KOPT-K1 (cell line): Measurements from ENCODE around the gene PTPN7.

Experiments
- H3K27ac ChIP-seq: fragments of 200-600 bp; sonication (generic); 2 replicates; pipeline ENCODE4 v1.5.1; 2016; ENCODE audit warnings: antibody characterized with exemption, mild to moderate bottlenecking, low read depth, low read length; ENCODE audit not compliant: poor library complexity, severe bottlenecking
- H3K36me3 ChIP-seq: fragments of 200-600 bp; sonication (generic); 2 replicates; pipeline ENCODE4 v1.5.1; 2017; ENCODE audit warnings: antibody characterized with exemption, mild to moderate bottlenecking, low read length, moderate library complexity; ENCODE audit not compliant: insufficient read depth
- H3K9me3 ChIP-seq: fragments of 200-600 bp; sonication (generic); 2 replicates; pipeline ENCODE4 v1.5.1; 2017; ENCODE audit warnings: antibody characterized with exemption, low read length, mild to moderate bottlenecking; ENCODE audit not compliant: insufficient read depth, poor library complexity, severe bottlenecking

PTPN7 gene

GRCh38 chr1:202160377-202160940 is at the start of gene PTPN7:
PTPN7 (minus strand) TSS chr1:202160602; CDS start chr1:202159402, 1,200 bp downstream.
- Histone ChIP-seq H3K27ac (peak within 1 kb of the TSS; percentile 99), H3K36me3 (peaks cover 41% of the 10 kb centered on the region), H3K9me3 (no peaks in the 10 kb centered on the region)

- no peak overlapping the region for H3K27ac ChIP-seq
- H3K36me3 ChIP-seq, result no peaks in the 10 kb centered on the region
- no peaks in the 10 kb centered on the region for H3K9me3 ChIP-seq
These were observed 48.0 kb upstream of the PTPN7 start for GRCh38 chr1:202208351-202208857.

GRCh38 chr1:202207292-202207691 is 46.9 kb upstream of the PTPN7 start:
- Histone ChIP-seq H3K27ac (no peak overlapping the region), H3K9me3 (no peaks in the 10 kb centered on the region)

GRCh38 chr1:202205523-202206190 is 45.3 kb upstream of the PTPN7 start:
- Histone ChIP-seq H3K27ac (no peak overlapping the region), H3K9me3 (no peaks in the 10 kb centered on the region), H3K36me3 (no peaks in the 10 kb centered on the region)

More at GRCh38 chr1:202207292-202207691, 46.9 kb upstream of the PTPN7 start:
- H3K36me3 ChIP-seq, result no peaks in the 10 kb centered on the region

GRCh38 chr1:202204065-202204464 is 43.7 kb upstream of the PTPN7 start:
- Histone ChIP-seq H3K27ac (no peak overlapping the region), H3K36me3 (no peaks in the 10 kb centered on the region), H3K9me3 (no peaks in the 10 kb centered on the region)

- Histone ChIP-seq H3K36me3 (no peaks in the 10 kb centered on the region), H3K9me3 (no peaks in the 10 kb centered on the region), H3K27ac (no peak overlapping the region)
These were observed 43.0 kb upstream of the PTPN7 start for GRCh38 chr1:202203238-202204039.

DNA sequence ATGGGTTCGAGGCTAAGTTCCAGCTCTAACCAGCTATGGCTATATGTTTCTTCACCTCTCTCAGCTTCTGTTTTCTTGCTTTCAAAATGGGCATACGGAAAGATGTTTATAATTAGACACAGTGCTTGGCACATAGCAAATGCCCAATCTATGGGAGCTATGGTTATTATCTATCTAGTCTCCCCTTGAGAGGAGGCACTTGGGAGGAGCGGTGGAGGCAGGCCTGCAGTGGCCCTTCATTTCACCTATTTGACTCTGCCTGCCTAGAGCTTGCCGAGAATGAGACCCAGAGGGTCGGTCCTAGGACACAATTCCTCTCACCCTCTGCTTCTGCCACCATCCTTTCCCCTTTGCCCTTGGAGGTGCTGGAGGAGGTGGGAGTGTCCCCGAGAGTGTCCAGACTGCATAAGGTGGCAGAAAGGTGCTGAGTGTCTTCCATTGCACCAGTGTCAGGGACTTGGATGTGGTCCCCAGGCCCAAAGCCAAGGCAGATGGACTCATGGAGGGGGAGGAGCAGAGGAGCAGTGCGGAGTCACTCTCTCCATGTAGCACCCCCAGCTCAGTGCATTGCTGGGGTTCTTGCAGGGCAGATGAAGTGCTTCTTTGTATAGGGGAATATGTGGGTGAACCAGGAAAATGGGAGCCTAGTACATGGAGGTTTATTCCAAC is 42.2 kb upstream of the PTPN7 start:
- Histone ChIP-seq H3K9me3 (no peaks in the 10 kb centered on the region), H3K27ac (no peak overlapping the region), H3K36me3 (no peaks in the 10 kb centered on the region)

DNA sequence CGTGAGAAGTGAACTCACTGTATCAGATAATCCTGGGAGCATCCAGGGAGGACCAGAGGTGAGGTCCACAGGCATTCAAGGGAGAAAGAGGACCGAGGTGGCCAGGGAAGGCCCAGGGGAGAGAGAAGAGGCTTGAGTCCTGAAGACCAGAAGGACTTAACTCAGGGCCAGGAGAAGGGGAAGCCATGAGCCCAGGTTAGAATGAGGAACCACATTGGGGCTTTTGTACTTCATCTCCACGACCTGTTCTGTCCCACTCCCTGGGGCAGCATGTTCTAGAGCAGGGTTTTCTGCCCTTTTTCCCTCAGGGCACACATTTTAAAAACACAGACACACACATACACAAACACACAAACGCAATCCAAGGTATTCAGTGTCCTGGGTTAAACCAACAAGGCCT is 41.6 kb upstream of the PTPN7 start:
- no peak overlapping the region for H3K27ac ChIP-seq
- H3K36me3 ChIP-seq, result no peaks in the 10 kb centered on the region
- H3K9me3 ChIP-seq, result no peaks in the 10 kb centered on the region

GRCh38 chr1:202201266-202201665 is 40.9 kb upstream of the PTPN7 start:
- Histone ChIP-seq H3K27ac (no peak overlapping the region), H3K9me3 (no peaks in the 10 kb centered on the region), H3K36me3 (no peaks in the 10 kb centered on the region)

DNA sequence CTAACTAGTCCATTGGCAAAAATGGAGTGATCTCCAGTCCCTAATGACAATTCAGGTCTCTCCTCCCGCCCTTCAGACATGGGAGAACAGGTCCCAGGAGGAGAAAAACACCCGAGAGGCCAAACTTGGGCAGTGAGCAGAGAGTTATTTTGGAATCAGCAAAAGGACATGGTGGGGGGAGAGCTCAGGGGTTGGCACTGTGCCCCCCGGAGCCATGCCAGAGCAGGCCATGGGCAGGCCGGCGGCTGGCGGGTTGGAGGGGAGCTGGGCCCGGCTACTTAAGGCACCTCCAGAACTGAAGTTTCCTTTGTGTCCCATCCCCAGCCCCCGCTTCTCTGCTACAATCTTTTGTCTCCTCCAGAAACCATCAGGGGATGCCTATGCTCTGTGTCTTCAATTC is 40.3 kb upstream of the PTPN7 start:
- no peaks in the 10 kb centered on the region for H3K9me3 ChIP-seq
- no peak overlapping the region for H3K27ac ChIP-seq

DNA sequence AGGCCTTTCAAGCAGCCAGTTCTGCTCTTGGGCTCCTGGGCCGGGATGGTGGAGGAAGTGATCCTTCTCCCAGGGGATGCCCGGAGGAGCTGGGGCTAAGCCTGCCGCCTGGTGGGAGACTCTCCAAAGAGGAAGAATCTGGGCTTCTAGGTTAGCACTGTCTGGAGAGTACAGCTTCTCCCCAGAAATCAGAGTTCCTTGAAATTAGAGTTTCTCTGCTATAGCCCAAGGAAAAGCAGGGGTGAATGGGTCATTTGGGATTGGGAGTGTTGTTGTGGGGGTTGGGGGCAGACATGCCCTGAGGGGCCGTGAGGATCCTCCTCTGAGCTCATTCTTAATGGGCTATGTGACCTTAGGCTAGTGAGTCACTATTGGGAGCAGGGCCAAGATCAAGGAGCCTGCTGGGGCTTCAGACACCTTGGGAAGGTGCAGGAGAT is 39.7 kb upstream of the PTPN7 start:
- H3K9me3 ChIP-seq, result no peaks in the 10 kb centered on the region
- H3K36me3 ChIP-seq, result no peaks in the 10 kb centered on the region
- no peak overlapping the region for H3K27ac ChIP-seq

More for the DNA sequence above, 40.3 kb upstream of the PTPN7 start:
- H3K36me3 ChIP-seq, result no peaks in the 10 kb centered on the region

- peak overlapping the region; percentile 25 for H3K27ac ChIP-seq
- no peaks in the 10 kb centered on the region for H3K36me3 ChIP-seq
- H3K9me3 ChIP-seq, result no peaks in the 10 kb centered on the region
These were observed 38.9 kb upstream of the PTPN7 start for GRCh38 chr1:202199040-202199889.

DNA sequence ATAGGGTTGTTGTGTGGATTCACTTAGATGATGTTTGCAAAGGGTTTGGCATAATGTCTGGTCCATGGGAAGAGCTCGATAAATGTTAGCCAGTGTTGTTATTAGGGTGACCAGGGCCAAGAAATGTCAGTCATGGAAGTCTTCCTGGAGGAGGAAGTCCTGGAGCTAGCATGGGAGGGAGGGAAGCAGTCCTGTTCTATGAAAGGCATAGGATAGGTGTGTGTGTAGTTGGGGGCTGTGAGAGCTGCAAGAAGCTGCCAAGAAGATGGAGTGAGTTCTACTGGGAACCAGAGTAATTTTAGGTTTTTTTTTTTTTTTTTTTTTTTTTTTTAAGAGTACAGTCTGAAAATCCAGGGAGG is 37.9 kb upstream of the PTPN7 start:
- H3K9me3 ChIP-seq, result no peaks in the 10 kb centered on the region
- no peak overlapping the region for H3K27ac ChIP-seq
- H3K36me3 ChIP-seq, result no peaks in the 10 kb centered on the region

DNA sequence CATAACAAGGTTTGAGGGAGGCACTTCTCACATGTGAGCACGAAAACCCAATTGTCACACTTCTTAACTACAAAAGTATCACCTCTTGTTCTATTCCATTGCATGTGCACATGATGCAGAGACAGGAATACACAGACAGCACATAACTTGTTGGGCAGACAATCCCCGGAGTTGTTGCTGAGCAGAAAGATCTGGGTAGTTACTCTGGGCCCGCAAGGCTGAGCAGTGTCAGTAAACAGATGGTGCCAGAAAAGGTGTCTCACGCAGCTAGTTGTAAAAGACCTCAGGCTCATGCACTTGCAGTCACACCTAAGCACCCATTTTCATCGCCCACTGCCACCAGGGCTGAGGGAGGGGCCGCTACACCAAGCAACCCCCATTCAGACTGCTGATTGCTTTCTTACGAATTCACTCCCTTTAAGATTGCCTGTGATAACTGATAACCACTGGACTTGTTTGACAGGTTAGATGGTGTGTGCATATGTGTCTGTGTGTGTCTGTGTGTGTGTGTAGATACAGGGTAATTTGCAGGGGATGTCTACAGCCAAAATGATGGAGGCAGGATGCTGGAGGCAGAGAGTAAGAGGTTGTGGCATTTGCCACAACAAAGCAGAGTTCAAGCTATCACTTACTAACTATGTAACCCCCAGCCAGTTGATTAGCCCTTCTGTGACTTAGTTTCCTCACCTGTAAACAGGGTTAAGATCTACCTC is 37.4 kb upstream of the PTPN7 start:
- H3K27ac ChIP-seq, result no peak overlapping the region
- H3K9me3 ChIP-seq, result no peaks in the 10 kb centered on the region
- no peaks in the 10 kb centered on the region for H3K36me3 ChIP-seq
